PFSK-1 (cell line): ENCODE data around the gene CD247.

Source experiments
- REST ChIP-seq, 2 experiments: IDR thresholded peaks; 2 replicates each; pipeline versions ENCODE4 v1.6.1 to v1.8.0; 2011 to 2012; ENCODE audit warnings: low read depth in 2 of 2, low read length in 2 of 2, control low read depth in 1 of 2, inconsistent platforms in 1 of 2, mild to moderate bottlenecking in 1 of 2, moderate library complexity in 1 of 2; ENCODE audit not compliant: insufficient read depth in 1 of 2
- SIN3A ChIP-seq: IDR thresholded peaks from 2 replicates; pipeline ENCODE4 v1.6.1; 2012; ENCODE audit warnings: mild to moderate bottlenecking, low read length, moderate library complexity, borderline replicate concordance; ENCODE audit not compliant: insufficient read depth
- TAF1 ChIP-seq: IDR thresholded peaks from 2 replicates; pipeline ENCODE4 v1.6.1; 2012; ENCODE audit warnings: low read length, control low read depth, borderline replicate concordance; ENCODE audit not compliant: insufficient read depth

GRCh38 chr1:167565922-167566321 lies 47.6 kb upstream of the CD247 start:
- TF ChIP-seq SIN3A = no peak
- no peak for TF ChIP-seq REST (IDR thresholded peaks at IDR 0.05; ENCODE audit: insufficient read depth in 1 of 2, low read depth in 2 of 2, low read length in 2 of 2)
- TF ChIP-seq TAF1 = no peak
